GM19395 (cell line): ENCODE results near the gene FHOD3.

ENCODE experiments used
- ATAC-seq: cut with Tn5 transposase; IDR thresholded peaks from one replicate; pipeline ENCODE4 v1.9.1; 2021; ENCODE audit warnings: mild to moderate bottlenecking, moderate library complexity; ENCODE audit not compliant: unreplicated experiment

FHOD3 gene

GRCh38 chr18:36643061-36643460 lies 345.5 kb downstream of the FHOD3 start:
- no peak for ATAC-seq

- ATAC-seq, result no peak
Observed at GRCh38 chr18:36648803-36649202, 351.3 kb downstream of the FHOD3 start.

GRCh38 chr18:36649205-36649604 lies 351.7 kb downstream of the FHOD3 start:
- ATAC-seq, result no peak

GRCh38 chr18:36650266-36650665 lies 352.8 kb downstream of the FHOD3 start:
- no peak for ATAC-seq

GRCh38 chr18:36650906-36651305 lies 353.4 kb downstream of the FHOD3 start:
- peak; percentile 75 for ATAC-seq

GRCh38 chr18:36652503-36652902 lies 355.0 kb downstream of the FHOD3 start:
- no peak for ATAC-seq

- no peak for ATAC-seq
Observed at GRCh38 chr18:36653141-36653869, 355.8 kb downstream of the FHOD3 start.

- no peak for ATAC-seq
Observed at GRCh38 chr18:36653870-36654269, 356.4 kb downstream of the FHOD3 start.

GRCh38 chr18:36655074-36655473 lies 357.6 kb downstream of the FHOD3 start:
- no peak for ATAC-seq

GRCh38 chr18:36655930-36656329 lies 358.4 kb downstream of the FHOD3 start:
- no peak for ATAC-seq

- ATAC-seq, result no peak
Observed at GRCh38 chr18:36658611-36659010, 361.1 kb downstream of the FHOD3 start.

GRCh38 chr18:36660311-36660710 lies 362.8 kb downstream of the FHOD3 start:
- no peak for ATAC-seq

GRCh38 chr18:36661999-36662398 lies 364.5 kb downstream of the FHOD3 start:
- no peak for ATAC-seq

- ATAC-seq, result no peak
Observed at GRCh38 chr18:36663312-36663711, 365.8 kb downstream of the FHOD3 start.

- ATAC-seq, result no peak
Observed at GRCh38 chr18:36665952-36666351, 368.4 kb downstream of the FHOD3 start.

- ATAC-seq, result no peak
Observed at GRCh38 chr18:36667811-36668210, 370.3 kb downstream of the FHOD3 start.

GRCh38 chr18:36668349-36668748 lies 370.8 kb downstream of the FHOD3 start:
- no peak for ATAC-seq

GRCh38 chr18:36672437-36673344 lies 375.2 kb downstream of the FHOD3 start:
- ATAC-seq, result peak; percentile 86

- no peak for ATAC-seq
Observed at GRCh38 chr18:36673452-36673851, 375.9 kb downstream of the FHOD3 start.

- ATAC-seq, result no peak
Observed at GRCh38 chr18:36675076-36675475, 377.6 kb downstream of the FHOD3 start.

GRCh38 chr18:36675542-36675941 lies 378.0 kb downstream of the FHOD3 start:
- no peak for ATAC-seq

GRCh38 chr18:36676629-36677028 lies 379.1 kb downstream of the FHOD3 start:
- ATAC-seq, result no peak
